Measurements from ENCODE around the gene ERCC5. TPM values are rescaled to one million over a fixed set of nuclear protein-coding genes. Genes with fewer than 3 reads are reported as not detected.
A peak's percentile ranks its signal among the peaks of the same experiment; 100 is the strongest.

The ERCC5 gene
- total RNA-seq, 1 donor from 2014 or later = 51.3 TPM

GRCh38 chr13:102901615-102902305 is 55.9 kb downstream of the ERCC5 start:
- H3K27ac ChIP-seq = no peak overlapping the region
- H3K9me3 ChIP-seq = no peaks in the 10 kb centered on the region
- ATAC-seq (no peak), DNase-seq (no peak)
- no peaks in the 10 kb centered on the region for H3K4me1 ChIP-seq
- TF ChIP-seq CTCF (IDR thresholded peaks at IDR 0.05) = no peak
- no peaks in the 10 kb centered on the region for H3K36me3 ChIP-seq
- H3K27me3 ChIP-seq (ENCODE audit: low read depth) = no peaks in the 10 kb centered on the region
- intact Hi-C loops (cut with DNase I) = no loop called here
- no peak overlapping the region for H3K4me3 ChIP-seq

GRCh38 chr13:102902789-102903347 is 57.0 kb downstream of the ERCC5 start:
- Histone ChIP-seq H3K27ac (no peak overlapping the region), H3K36me3 (no peaks in the 10 kb centered on the region), H3K9me3 (no peaks in the 10 kb centered on the region), H3K4me1 (no peaks in the 10 kb centered on the region), H3K27me3 (ENCODE audit: low read depth) (peaks cover under 1% of the 10 kb centered on the region), H3K4me3 (no peak overlapping the region)
- intact Hi-C loops (cut with DNase I) = no loop called here
- no peak for ATAC-seq
- no peak for DNase-seq
- no peak for TF ChIP-seq CTCF (IDR thresholded peaks at IDR 0.05)

- Histone ChIP-seq H3K4me1 (no peaks in the 10 kb centered on the region), H3K9me3 (no peaks in the 10 kb centered on the region), H3K4me3 (no peak overlapping the region), H3K27ac (no peak overlapping the region), H3K27me3 (ENCODE audit: low read depth) (peaks cover 6% of the 10 kb centered on the region), H3K36me3 (no peaks in the 10 kb centered on the region)
- ATAC-seq (no peak), DNase-seq (no peak)
- peak; percentile 18 for TF ChIP-seq CTCF (IDR thresholded peaks at IDR 0.05)
- intact Hi-C loops (cut with DNase I) = no loop called here
Observed at GRCh38 chr13:102903659-102904407, 58.0 kb downstream of the ERCC5 start.

- ATAC-seq (no peak), DNase-seq (no peak)
- Histone ChIP-seq H3K36me3 (no peaks in the 10 kb centered on the region), H3K27ac (no peak overlapping the region), H3K4me1 (no peaks in the 10 kb centered on the region), H3K4me3 (no peak overlapping the region), H3K9me3 (no peaks in the 10 kb centered on the region), H3K27me3 (ENCODE audit: low read depth) (peaks cover 10% of the 10 kb centered on the region)
- no peak for TF ChIP-seq CTCF (IDR thresholded peaks at IDR 0.05)
- intact Hi-C loops (cut with DNase I) = no loop called here
Observed at GRCh38 chr13:102904408-102904862, 58.6 kb downstream of the ERCC5 start.

GRCh38 chr13:102905905-102906771 is 60.3 kb downstream of the ERCC5 start:
- Histone ChIP-seq H3K4me3 (no peak overlapping the region), H3K27ac (no peak overlapping the region), H3K9me3 (no peaks in the 10 kb centered on the region), H3K4me1 (no peaks in the 10 kb centered on the region), H3K36me3 (no peaks in the 10 kb centered on the region), H3K27me3 (ENCODE audit: low read depth) (peaks cover 10% of the 10 kb centered on the region)
- DNase-seq (no peak), ATAC-seq (no peak)
- no peak for TF ChIP-seq CTCF (IDR thresholded peaks at IDR 0.05)
- intact Hi-C loops (cut with DNase I) = no loop called here
